PFSK-1 (cell line): Measurements from ENCODE around the gene SLC12A4.

Experiments used
- SIN3A ChIP-seq: IDR thresholded peaks from 2 replicates; pipeline ENCODE4 v1.6.1; 2012; ENCODE audit warnings: mild to moderate bottlenecking, low read length, moderate library complexity, borderline replicate concordance; ENCODE audit not compliant: insufficient read depth
- TAF1 ChIP-seq: IDR thresholded peaks from 2 replicates; pipeline ENCODE4 v1.6.1; 2012; ENCODE audit warnings: low read length, control low read depth, borderline replicate concordance; ENCODE audit not compliant: insufficient read depth
- TF ChIP-seq, protein P1 (sequence below), 2 experiments: IDR thresholded peaks; 2 replicates each; pipeline versions ENCODE4 v1.6.1 to v1.8.0; 2011 to 2012; ENCODE audit warnings: low read depth in 2 of 2, low read length in 2 of 2, control low read depth in 1 of 2, inconsistent platforms in 1 of 2, mild to moderate bottlenecking in 1 of 2, moderate library complexity in 1 of 2; ENCODE audit not compliant: insufficient read depth in 1 of 2

DNA sequence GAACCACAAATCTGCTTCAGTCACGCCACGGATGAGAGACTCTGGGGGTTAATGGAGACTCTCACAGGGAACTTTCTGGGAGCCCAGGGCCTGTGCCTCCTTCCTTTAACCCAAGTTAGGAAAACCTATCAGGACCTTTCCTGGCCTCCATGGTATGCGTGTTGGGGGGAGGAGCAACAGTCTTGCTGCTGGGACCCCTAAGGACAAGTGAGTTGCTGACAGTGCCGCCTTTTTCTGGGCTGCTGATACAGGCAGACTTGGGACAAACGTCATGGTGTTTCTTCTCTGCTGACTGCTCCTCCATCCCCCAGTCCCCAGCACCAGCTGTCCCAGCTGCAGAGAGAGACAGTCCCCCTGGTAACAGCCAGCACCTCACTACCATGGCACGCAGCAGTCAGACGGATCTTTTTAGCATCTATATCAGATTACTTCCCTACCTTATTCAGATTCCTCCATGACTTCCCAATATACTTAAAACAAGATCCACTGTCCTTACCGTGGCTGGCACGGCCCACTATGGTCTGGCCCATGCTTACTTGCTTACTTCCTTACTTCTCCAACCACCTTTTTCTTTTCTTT, 40.8 kb upstream of the SLC12A4 start:
- TF ChIP-seq SIN3A (no peak), TAF1 (no peak)
- TF ChIP-seq, protein P1, sequence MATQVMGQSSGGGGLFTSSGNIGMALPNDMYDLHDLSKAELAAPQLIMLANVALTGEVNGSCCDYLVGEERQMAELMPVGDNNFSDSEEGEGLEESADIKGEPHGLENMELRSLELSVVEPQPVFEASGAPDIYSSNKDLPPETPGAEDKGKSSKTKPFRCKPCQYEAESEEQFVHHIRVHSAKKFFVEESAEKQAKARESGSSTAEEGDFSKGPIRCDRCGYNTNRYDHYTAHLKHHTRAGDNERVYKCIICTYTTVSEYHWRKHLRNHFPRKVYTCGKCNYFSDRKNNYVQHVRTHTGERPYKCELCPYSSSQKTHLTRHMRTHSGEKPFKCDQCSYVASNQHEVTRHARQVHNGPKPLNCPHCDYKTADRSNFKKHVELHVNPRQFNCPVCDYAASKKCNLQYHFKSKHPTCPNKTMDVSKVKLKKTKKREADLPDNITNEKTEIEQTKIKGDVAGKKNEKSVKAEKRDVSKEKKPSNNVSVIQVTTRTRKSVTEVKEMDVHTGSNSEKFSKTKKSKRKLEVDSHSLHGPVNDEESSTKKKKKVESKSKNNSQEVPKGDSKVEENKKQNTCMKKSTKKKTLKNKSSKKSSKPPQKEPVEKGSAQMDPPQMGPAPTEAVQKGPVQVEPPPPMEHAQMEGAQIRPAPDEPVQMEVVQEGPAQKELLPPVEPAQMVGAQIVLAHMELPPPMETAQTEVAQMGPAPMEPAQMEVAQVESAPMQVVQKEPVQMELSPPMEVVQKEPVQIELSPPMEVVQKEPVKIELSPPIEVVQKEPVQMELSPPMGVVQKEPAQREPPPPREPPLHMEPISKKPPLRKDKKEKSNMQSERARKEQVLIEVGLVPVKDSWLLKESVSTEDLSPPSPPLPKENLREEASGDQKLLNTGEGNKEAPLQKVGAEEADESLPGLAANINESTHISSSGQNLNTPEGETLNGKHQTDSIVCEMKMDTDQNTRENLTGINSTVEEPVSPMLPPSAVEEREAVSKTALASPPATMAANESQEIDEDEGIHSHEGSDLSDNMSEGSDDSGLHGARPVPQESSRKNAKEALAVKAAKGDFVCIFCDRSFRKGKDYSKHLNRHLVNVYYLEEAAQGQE (IDR thresholded peaks at IDR 0.05; ENCODE audit: insufficient read depth in 1 of 2, low read depth in 2 of 2, low read length in 2 of 2), result no peak
